B cell (primary cell): ENCODE results near the gene BPIFB1. TPM values are rescaled to one million over a fixed set of nuclear protein-coding genes. Genes with fewer than 3 reads are reported as not detected.

Experiments used
- ATAC-seq: fragments of 200-7000 bp; cut with Tn5 transposase; one replicate; pipeline ENCODE4 v1.10.0; 2021; ENCODE audit warnings: low read depth, mild to moderate bottlenecking, moderate number of reproducible peaks, moderate library complexity
- CTCF ChIA-PET: fragments of 350-600 bp; sonication (Branson Sonifier 250); formaldehyde crosslinking; loops from one replicate; lab custom pipeline; 2021; ENCODE audit warnings: antibody characterized with exemption, inconsistent platforms; lab: Charles Lee
- POLR2A ChIA-PET: fragments of 350-600 bp; sonication (Branson Sonifier 250); formaldehyde crosslinking; loops from one replicate; lab custom pipeline; 2021; ENCODE audit warnings: antibody characterized with exemption; lab: Charles Lee
- DNase-seq: peaks from one replicate; pipeline ENCODE4 v3.0.0; 2013
- H2AFZ ChIP-seq: 2 replicates; pipeline ENCODE4 v1.6.1; 2012; ENCODE audit warnings: mild to moderate bottlenecking, low read depth, low read length; ENCODE audit not compliant: insufficient read depth, poor library complexity, severe bottlenecking
- H3K27ac ChIP-seq, 2 donors: 1 replicate in 1 of 2; 2 replicates in 1 of 2; pipeline ENCODE4 v1.5.1; 2012 to 2013; ENCODE audit warnings: low read length in 2 of 2, mild to moderate bottlenecking in 2 of 2, moderate library complexity in 1 of 2
- H3K27me3 ChIP-seq, 4 experiments: fragments of 200-600 bp in 1 of 4; sonication (generic) in 1 of 4; replicated peaks in 1 of 4; 1 replicate in 2 of 4; 2 replicates in 2 of 4; pipeline versions ENCODE4 v1.6.1 to v1.7.0; 2013 to 2016; ENCODE audit warnings: low read length in 3 of 4, mild to moderate bottlenecking in 2 of 4, mixed read lengths in 1 of 4, moderate library complexity in 1 of 4; ENCODE audit not compliant: insufficient read depth in 4 of 4, control insufficient read depth in 3 of 4; ENCODE audit errors: control extremely low read depth in 1 of 4
- H3K36me3 ChIP-seq, 2 experiments: replicated peaks in 1 of 2; 1 replicate in 1 of 2; 2 replicates in 1 of 2; pipeline versions ENCODE4 v1.6.1 to v1.7.1; 2013; ENCODE audit warnings: low read length in 1 of 2; ENCODE audit not compliant: insufficient read depth in 2 of 2, control insufficient read depth in 1 of 2; ENCODE audit errors: control extremely low read depth in 1 of 2, extremely low read depth in 1 of 2
- H3K4me1 ChIP-seq, 2 donors: fragments of 200-600 bp in 1 of 2; sonication (generic) in 1 of 2; 1 replicate in 1 of 2; 2 replicates in 1 of 2; pipeline versions ENCODE4 v1.5.1 to v1.6.1; 2013 to 2017; ENCODE audit warnings: low read length in 2 of 2; ENCODE audit not compliant: control insufficient read depth in 2 of 2, insufficient read depth in 2 of 2
- H3K4me2 ChIP-seq: replicated peaks from 2 replicates; pipeline ENCODE3; 2012; ENCODE audit warnings: mild to moderate bottlenecking, low read depth, low read length; ENCODE audit not compliant: poor library complexity, severe bottlenecking
- H3K4me3 ChIP-seq, 5 experiments: fragments of 200-600 bp in 1 of 5; sonication (generic) in 1 of 5; 1 replicate in 3 of 5; 2 replicates in 2 of 5; pipeline versions ENCODE4 v1.5.1 to v1.7.0; 2011 to 2016; ENCODE audit warnings: low read length in 4 of 5, mild to moderate bottlenecking in 4 of 5, low read depth in 2 of 5, control low read depth in 1 of 5, moderate library complexity in 1 of 5; ENCODE audit not compliant: insufficient read depth in 1 of 5; ENCODE audit errors: control extremely low read depth in 1 of 5, extremely low read depth in 1 of 5
- H3K79me2 ChIP-seq: fragments of 200-600 bp; sonication (generic); one replicate; pipeline ENCODE4 v1.6.0; 2016; ENCODE audit warnings: low read length; ENCODE audit not compliant: control insufficient read depth, insufficient read depth
- H3K9ac ChIP-seq: fragments of 200-600 bp; sonication (generic); 2 replicates; pipeline ENCODE4 v1.6.1; 2017; ENCODE audit warnings: mild to moderate bottlenecking, low read length, moderate library complexity
- H3K9me3 ChIP-seq, 3 donors: one replicate each; pipeline versions ENCODE4 v1.6.1 to v1.7.1; 2013; ENCODE audit warnings: low read length in 2 of 3; ENCODE audit not compliant: control insufficient read depth in 2 of 3, insufficient read depth in 1 of 3; ENCODE audit errors: control extremely low read depth in 1 of 3
- H4K20me1 ChIP-seq: 2 replicates; pipeline ENCODE4 v1.6.0; 2012; ENCODE audit warnings: mild to moderate bottlenecking, low read length; ENCODE audit not compliant: insufficient read depth, control insufficient read depth, poor library complexity, severe bottlenecking
- H3K27ac Mint-ChIP-seq: one replicate; pipeline ENCODE4 v1.8.0; 2021; ENCODE audit warnings: mixed read lengths
- H3K27me3 Mint-ChIP-seq: one replicate; pipeline ENCODE4 v1.8.0; 2021; ENCODE audit warnings: mixed read lengths
- H3K4me1 Mint-ChIP-seq: one replicate; pipeline ENCODE4 v1.8.0; 2021; ENCODE audit warnings: mixed read lengths
- H3K4me3 Mint-ChIP-seq: one replicate; pipeline ENCODE4 v1.8.0; 2021; ENCODE audit warnings: mixed read lengths
- H3K9me3 Mint-ChIP-seq: one replicate; pipeline ENCODE4 v1.8.0; 2022; ENCODE audit warnings: mixed read lengths; ENCODE audit not compliant: insufficient read depth
- CTCF ChIP-seq: fragments of 200-600 bp; IDR thresholded peaks from one replicate; pipeline ENCODE4 v1.8.0; 2022; ENCODE audit warnings: antibody characterized with exemption, mild to moderate bottlenecking
- EZH2 ChIP-seq: IDR thresholded peaks from 2 replicates; pipeline ENCODE4 v1.6.1; 2012; ENCODE audit warnings: borderline replicate concordance, low read depth, mild to moderate bottlenecking, moderate library complexity, low read length; ENCODE audit not compliant: insufficient read depth, poor library complexity, severe bottlenecking
- WGBS: methylation state at CpG from one replicate; pipeline ENCODE4 v1.1.5; 2013; ENCODE audit warnings: missing lambda C conversion rate; ENCODE audit not compliant: insufficient coverage; 5-methylcytosine and 5-hydroxymethylcytosine counted together
- intact Hi-C: fragments of 100-400 bp; cut with micrococcal nuclease; formaldehyde crosslinking; loops from one replicate; pipeline ENCODE4 v1.10.0; 2022
- polyA plus RNA-seq: library from polyadenylated mRNA; depleted of rRNA; stranded (reverse); fragments of >200 nt; gene quantifications from 2 replicates; pipeline ENCODE4 v1.2.3, GENCODE V29; 2012
- total RNA-seq, 2 donors: library from RNA; stranded (reverse); fragments of 120-200 nt in 1 of 2; gene quantifications; 1 replicate in 1 of 2; 2 replicates in 1 of 2; pipeline versions ENCODE4 v1.2.3 to v1.2.4, GENCODE V29; 2013 to 2022

The BPIFB1 gene
- total and polyA plus RNA-seq, 2 donors (not counting 1 experiment from before 2014, with no cell fraction given): not detected

- intact Hi-C loops: no loop called here
- Histone ChIP-seq H3K27ac (no peak overlapping the region), H3K9me3 (no peaks in the 10 kb centered on the region), H3K9ac (no peak overlapping the region), H4K20me1 (no peaks in the 10 kb centered on the region), H3K36me3 (no peaks in the 10 kb centered on the region), H3K4me2 (no peak overlapping the region), H2AFZ (no peak overlapping the region), H3K79me2 (no peaks in the 10 kb centered on the region), H3K4me1 (no peaks in the 10 kb centered on the region), H3K27me3 (peaks cover 0 to 3% (median 0%) of the 10 kb centered on the region in 4 experiments), H3K4me3 (no peak overlapping the region)
- no peaks in the 10 kb centered on the region for H3K4me1 Mint-ChIP-seq
- ATAC-seq (no peak), DNase-seq (no peak)
- H3K4me3 Mint-ChIP-seq: no peak overlapping the region
- TF ChIP-seq EZH2 (no peak), CTCF (no peak)
- POLR2A ChIA-PET: no interaction called here
- no peak overlapping the region for H3K27ac Mint-ChIP-seq
- peaks cover 33% of the 10 kb centered on the region for H3K27me3 Mint-ChIP-seq
- CTCF ChIA-PET: no interaction called here
- WGBS: 89% methylated on average over 3 of the region's 7 CpGs
- no peaks in the 10 kb centered on the region for H3K9me3 Mint-ChIP-seq
Observed at GRCh38 chr20:33242319-33243100, 40.5 kb upstream of the BPIFB1 start.

- no peak overlapping the region for H3K9ac ChIP-seq
- POLR2A ChIA-PET: no interaction called here
- no peak overlapping the region for H2AFZ ChIP-seq
- no peak overlapping the region for H3K4me2 ChIP-seq
- Mint-ChIP-seq H3K4me3 (no peak overlapping the region), H3K9me3 (no peaks in the 10 kb centered on the region), H3K4me1 (no peaks in the 10 kb centered on the region), H3K27ac (no peak overlapping the region), H3K27me3 (peaks cover 20% of the 10 kb centered on the region)
- CTCF ChIA-PET: no interaction called here
- no peak for TF ChIP-seq EZH2
- TF ChIP-seq CTCF: no peak
- ATAC-seq (no peak), DNase-seq (no peak)
- no peaks in the 10 kb centered on the region for H4K20me1 ChIP-seq
- intact Hi-C loops: no loop called here
- no peaks in the 10 kb centered on the region for H3K4me1 ChIP-seq
- no peak overlapping the region for H3K27ac ChIP-seq
- 72% methylated on average over 3 of the region's 3 CpGs for whole genome bisulfite sequencing
- no peaks in the 10 kb centered on the region for H3K27me3 ChIP-seq
- no peaks in the 10 kb centered on the region for H3K36me3 ChIP-seq
- no peaks in the 10 kb centered on the region for H3K79me2 ChIP-seq
- H3K9me3 ChIP-seq: no peaks in the 10 kb centered on the region
- H3K4me3 ChIP-seq: no peak overlapping the region
Observed at GRCh38 chr20:33246077-33246476, 36.9 kb upstream of the BPIFB1 start.
